HG03520 (cell line): ENCODE data around the gene USHBP1.

ENCODE experiments used
- ATAC-seq: cut with Tn5 transposase; IDR thresholded peaks from one replicate; pipeline ENCODE4 v1.9.1; 2021; ENCODE audit warnings: mild to moderate bottlenecking, moderate library complexity; ENCODE audit not compliant: unreplicated experiment

The USHBP1 gene

DNA sequence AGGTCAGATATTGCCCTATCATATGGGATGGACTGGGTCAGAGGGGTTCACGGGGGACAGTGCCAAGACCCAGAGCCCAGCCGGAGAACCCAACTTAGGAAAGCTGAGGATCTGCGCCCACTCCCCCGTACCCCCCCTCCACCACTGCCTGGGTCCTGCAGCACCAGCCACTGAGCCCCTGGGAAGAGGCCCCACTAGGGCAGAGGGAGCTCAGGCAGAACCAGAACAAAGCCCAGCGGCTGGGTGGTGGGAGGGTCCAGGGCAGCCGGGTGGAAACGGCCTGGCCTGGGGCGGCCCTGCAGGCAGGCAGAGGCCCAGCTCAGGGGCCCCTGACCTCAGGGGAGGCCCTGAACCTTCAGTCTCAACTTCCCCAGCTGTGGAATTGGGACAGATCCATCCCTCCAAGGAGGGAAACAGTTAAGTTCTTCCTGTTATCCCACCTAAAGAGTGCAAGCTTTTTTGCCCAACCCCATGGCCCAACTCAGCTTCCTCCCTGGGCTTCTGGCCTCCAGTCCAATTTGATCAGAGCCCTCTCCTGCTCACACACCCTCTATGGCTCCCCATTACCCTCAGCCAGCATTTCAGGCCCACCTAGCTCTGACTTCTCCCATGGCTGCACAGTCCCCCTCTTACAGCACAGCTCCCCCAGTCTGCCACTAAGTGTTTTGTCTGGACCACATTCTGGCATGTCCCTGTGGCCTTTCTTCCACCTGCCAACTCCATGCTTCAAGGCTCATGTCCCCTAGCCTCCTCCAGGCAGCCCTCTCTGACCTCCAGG is 21.9 kb downstream of the USHBP1 start:
- no peak for ATAC-seq

GRCh38 chr19:17240826-17241399 is 23.6 kb downstream of the USHBP1 start:
- no peak for ATAC-seq

DNA sequence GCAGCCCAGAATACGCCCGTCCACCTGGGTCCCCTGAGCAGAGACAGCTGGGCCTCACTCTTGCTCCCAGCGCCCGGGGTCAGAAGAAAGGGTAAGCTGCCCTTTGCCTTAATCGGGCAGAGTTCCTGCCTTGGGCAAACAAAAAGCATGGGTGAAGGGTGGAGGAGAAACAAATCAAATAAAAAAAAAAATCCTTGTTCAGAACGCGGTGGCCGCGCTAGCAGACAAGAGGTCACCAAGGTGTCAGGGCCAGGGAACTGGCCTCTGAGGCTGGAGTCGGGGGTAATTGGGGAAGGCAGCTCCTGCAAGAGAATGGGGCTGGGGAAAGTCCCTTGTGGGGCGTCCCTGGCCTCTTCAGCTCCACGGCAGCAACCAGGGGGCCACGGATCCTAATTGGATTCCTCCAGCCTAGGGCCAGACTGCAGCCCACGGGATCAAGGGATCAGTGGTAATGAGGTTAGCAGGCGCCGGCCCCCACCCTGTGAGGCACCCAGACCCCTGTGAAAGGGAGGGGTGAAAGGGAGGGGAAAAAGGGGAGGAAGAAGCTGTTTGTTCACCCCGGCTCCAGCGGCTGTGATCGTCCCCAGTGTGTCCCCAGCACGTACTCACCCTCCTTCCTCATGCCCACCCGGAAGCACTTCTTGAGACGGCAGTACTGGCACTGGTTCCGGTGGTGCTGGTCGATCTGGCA is 24.3 kb downstream of the USHBP1 start:
- no peak for ATAC-seq

- ATAC-seq: no peak
Measured at GRCh38 chr19:17237747-17238706, 26.5 kb downstream of the USHBP1 start.

GRCh38 chr19:17236811-17237543 is 27.6 kb downstream of the USHBP1 start:
- ATAC-seq: no peak

DNA sequence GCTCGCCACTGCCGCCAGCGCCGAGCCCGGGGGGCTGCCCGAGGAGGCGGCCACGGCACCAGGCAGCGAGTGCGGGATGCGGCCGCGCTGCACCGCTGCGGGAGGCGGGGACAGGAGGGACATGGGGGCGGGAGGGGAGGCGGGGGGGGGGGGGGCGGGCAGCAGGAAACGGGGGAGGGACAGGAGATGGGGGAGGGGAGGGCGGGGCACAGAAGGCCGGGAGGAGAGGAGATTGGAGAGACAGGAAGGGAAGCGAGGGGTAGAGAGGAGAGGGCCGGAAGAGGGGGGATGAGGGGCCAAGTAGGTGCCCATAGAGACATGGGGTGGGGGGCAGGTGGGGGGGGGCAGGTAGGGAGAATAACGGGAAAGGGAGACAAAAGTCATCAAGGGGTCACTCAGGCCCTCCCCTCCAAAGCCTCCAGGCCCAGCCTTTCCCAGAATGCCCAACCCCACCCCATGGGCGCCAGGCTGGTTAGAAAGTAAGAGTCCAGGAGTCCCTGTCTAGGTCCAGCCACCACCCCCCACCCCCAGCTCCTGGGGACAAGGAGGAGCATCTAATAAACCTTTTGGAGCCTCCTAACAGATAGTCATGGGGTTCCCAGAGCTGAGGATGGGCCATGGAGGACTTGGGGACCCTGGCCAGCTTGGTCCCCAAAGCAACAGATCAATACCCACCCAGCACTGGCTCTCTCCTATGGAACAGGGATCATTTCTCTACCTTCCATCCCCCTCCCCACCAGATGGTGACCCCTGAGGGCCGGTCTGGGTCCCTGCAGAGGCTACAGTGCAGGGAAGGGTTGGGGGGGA is 28.4 kb downstream of the USHBP1 start:
- no peak for ATAC-seq

GRCh38 chr19:17235300-17235970 is 29.1 kb downstream of the USHBP1 start:
- peak; percentile 60 for ATAC-seq

DNA sequence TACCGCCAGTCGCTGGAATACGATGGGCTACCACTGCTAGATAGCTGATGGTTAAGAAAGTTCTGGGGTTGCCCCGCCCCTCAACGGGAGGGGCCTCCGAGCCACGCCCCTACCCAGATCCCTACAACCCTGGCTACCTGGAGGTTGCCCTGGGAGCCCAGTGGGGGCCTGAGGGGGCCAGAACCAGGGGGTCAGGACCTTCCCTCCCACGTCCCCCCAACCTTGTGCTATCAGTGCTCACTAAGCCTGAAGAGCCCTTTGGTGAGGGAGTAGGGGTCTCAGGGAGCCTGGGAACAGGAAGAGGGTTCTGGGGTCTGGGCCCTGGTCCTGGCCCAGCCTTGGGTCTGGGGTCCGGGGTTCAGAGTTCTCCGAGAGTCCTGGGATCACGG is 29.6 kb downstream of the USHBP1 start:
- peak; percentile 27 for ATAC-seq

DNA sequence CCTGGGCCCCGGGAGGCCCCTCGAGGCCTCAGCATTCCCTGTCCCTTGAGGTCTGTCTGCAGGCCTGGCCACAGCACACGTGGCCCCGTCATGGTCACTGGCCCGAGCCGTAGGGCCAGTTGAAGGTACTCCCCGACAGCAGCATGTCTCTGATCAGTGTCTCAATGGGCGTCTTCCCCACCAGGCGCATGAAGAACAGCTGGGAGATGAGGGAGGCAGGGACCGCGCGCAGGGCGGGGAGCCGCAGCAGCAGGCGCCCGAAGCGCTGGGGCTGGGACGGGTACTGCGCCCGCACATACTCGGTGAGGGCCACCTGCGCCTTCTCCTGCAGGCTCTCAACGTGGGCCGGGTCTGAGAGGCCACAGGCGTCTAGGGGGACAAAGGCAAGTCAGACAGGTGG is 32.3 kb downstream of the USHBP1 start:
- ATAC-seq: no peak

- no peak for ATAC-seq
Measured at GRCh38 chr19:17229890-17230289, 34.7 kb downstream of the USHBP1 start.

DNA sequence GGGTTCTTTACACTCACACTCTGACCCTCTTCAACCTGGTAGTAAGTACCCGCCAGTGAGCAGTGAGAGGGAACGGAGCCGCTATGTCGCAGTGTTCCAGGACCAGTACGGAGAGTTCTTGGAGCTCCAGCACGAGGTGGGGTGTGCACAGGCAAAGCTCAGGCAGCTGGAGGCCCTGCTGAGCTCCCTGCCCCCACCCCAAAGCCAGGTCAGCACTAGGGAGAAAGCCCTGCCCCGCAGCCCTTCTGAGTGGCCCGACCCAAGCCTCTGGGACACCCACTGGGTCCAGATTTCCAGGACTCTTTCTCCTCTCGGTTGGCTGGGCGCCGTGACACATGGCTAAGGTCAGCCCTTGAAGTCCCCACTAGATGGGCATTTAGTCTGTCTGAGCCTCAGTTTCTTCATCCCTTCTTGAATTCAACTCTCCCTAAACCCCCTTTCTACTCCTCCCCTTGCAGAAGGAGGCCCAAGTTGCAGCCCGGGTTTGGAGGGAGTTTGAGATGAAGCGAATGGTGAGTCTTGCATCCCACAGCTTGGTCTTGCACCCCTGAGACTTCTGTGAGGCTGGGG is 36.7 kb downstream of the USHBP1 start:
- no peak for ATAC-seq

DNA sequence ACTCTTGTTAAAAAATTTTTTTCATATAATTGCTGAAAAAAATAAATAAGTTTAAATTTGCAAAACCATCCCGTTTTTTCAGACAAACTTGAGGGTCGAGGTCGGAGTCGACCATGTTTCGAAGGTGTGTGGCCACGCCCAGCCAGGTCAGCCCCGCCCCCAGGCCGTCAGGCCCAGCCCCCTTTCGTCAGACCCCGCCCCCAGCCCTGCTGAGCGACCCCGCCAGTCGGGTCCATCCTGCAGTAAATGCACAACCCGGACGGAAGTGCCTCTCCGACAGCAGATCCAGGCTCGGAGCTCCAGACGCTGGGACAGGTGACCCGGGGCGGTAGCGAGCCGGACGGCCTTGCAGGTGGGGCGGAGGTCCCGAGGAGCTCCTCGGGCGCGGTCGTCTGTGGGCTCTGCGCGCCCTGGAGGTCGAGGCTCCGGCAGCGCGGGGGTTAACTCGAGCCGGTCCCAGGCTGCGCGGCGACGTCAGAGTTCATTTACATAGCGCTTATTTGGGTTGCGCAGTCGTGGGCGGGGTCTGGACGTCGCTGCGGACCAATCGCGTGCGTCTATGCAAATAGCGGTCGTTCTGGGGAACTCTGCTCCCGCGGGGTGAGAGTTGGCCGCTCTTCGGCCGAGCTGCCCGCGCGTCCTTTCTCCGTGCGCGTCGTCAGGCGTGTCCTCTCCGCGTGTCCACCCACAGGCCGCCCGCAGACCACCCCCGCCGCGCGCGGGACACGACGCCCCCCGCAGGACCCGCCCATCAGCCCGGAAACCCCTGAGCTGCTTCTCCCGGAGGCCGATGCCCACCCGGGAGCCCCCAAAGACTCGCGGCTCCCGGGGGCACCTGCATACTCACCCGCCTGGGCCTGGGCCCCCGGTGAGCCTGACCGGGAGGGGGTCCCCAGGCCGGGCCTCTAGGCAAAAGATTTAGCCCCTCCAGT is 38.3 kb downstream of the USHBP1 start, which contains the start of gene OCEL1:
Gene OCEL1 (plus strand): TSS at position 225 of the 932 bp plus-strand sequence. CDS start 22 bp downstream, at position 247.
- ATAC-seq: peak; percentile 85

DNA sequence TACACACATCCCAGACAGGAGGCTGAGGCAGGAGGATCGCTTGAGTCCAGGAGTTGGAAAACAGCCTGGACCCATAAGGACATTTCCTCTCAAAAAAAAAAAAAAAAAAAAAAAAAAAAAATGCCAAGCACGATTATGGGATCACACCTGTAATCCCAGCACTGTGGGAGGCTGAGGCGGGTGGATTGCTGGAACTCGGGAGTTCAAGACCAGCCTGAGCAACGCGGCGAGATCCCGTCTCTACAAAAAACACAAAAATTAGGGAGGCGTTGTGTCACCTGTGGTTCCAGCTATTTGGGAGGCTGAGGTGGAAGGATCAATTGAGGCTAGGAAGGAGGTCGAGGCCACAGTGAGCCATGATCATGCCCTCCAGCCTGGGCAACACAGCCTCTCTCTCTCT is 39.5 kb downstream of the USHBP1 start:
- ATAC-seq: no peak

- ATAC-seq: no peak
Measured at GRCh38 chr19:17220207-17220758, 44.3 kb downstream of the USHBP1 start.

DNA sequence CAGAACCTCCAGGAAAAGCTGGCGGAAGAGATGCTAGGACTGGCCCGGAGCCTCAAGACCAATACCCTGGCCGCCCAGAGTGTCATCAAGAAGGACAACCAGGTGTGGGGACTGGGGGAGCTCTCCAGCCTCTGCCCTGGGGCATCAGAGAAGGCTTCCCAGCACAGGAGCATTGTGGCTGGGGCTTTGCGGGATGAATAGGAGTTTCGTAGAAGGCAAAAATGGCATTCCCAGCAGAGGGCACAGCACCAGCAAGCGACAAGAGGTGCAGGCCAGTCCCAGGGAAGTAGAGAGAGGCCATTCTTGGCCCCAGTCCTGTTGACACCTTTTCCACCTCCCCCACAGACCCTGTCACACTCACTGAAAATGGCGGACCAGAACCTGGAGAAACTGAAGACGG is 45.3 kb downstream of the USHBP1 start:
- no peak for ATAC-seq

DNA sequence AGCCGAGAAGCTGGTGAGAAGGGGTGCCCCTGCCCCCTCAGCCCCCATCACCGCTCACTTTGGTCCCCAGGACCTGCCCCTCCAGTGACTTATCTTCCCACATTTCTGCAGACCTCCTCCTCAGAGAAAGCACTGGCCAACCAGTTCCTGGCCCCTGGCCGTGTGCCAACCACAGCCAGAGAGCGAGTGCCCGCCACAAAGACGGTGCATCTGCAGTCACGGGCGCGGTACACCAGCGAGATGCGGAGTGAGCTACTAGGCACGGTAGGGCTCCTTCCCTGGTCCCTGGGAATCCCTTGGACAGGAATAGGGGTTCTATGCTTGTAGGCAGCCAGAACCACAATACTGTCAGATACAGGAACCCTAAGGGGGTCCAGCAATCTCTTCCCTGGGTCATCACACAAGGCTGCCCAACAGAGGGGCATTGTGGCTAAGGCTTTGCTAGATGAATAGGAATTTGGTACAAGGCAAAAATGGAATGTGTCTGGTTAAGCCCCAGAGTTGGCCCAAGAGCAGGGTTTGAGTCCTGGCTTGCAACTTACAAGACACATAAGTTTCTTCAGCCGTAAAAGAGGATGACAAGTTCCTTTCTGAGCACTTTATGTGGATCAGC is 48.4 kb downstream of the USHBP1 start:
- ATAC-seq: no peak
